ENCODE results near the gene FAAP100.

- TF ChIP-seq, protein P1, sequence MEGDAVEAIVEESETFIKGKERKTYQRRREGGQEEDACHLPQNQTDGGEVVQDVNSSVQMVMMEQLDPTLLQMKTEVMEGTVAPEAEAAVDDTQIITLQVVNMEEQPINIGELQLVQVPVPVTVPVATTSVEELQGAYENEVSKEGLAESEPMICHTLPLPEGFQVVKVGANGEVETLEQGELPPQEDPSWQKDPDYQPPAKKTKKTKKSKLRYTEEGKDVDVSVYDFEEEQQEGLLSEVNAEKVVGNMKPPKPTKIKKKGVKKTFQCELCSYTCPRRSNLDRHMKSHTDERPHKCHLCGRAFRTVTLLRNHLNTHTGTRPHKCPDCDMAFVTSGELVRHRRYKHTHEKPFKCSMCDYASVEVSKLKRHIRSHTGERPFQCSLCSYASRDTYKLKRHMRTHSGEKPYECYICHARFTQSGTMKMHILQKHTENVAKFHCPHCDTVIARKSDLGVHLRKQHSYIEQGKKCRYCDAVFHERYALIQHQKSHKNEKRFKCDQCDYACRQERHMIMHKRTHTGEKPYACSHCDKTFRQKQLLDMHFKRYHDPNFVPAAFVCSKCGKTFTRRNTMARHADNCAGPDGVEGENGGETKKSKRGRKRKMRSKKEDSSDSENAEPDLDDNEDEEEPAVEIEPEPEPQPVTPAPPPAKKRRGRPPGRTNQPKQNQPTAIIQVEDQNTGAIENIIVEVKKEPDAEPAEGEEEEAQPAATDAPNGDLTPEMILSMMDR (IDR thresholded peaks at IDR 0.05; ENCODE audit: low read depth, low read length) = no peak
- TF ChIP-seq MAX (IDR thresholded peaks at IDR 0.05; ENCODE audit: low read depth, low read length) (no peak), POLR2A (IDR thresholded peaks at IDR 0.05; ENCODE audit: extremely low read depth, insufficient read length) (no peak)
Observed at GRCh38 chr17:81539571-81539900, 12.6 kb downstream of the FAAP100 start.

All from NB4 (cell line).